ENCODE results near the gene FBXO30.

Gene FBXO30

GRCh38 chr6:145850671-145851070 lies 36.1 kb upstream of the FBXO30 start:
- WGBS = 100% methylated on average over 1 of the region's 2 CpGs
- Histone ChIP-seq H2BK5ac (ENCODE audit: low read depth, low read length, poor library complexity, severe bottlenecking) (no peak overlapping the region), H3K23ac (ENCODE audit: low read length in 2 of 2) (no peak overlapping the region), H2BK15ac (ENCODE audit: low read depth, poor library complexity, severe bottlenecking) (no peak overlapping the region), H3K4ac (ENCODE audit: low read depth in 1 of 2, low read length in 2 of 2) (no peak overlapping the region), H2BK120ac (ENCODE audit: low read depth, low read length) (no peak overlapping the region), H4K91ac (ENCODE audit: low read length) (no peak overlapping the region), H2AK5ac (ENCODE audit: low read length, severe bottlenecking) (no peak overlapping the region), H3K4me2 (ENCODE audit: low read length, poor library complexity, severe bottlenecking) (no peak overlapping the region), H3K9ac (ENCODE audit: low read length) (no peak overlapping the region), H3K27me3 (ENCODE audit: control insufficient read depth in 1 of 2, insufficient read depth in 1 of 2, low read length in 2 of 2) (no peaks in the 10 kb centered on the region), H3K14ac (ENCODE audit: low read length in 2 of 2) (no peak overlapping the region), H3K18ac (ENCODE audit: low read depth in 1 of 2, low read length in 2 of 2) (no peak overlapping the region), H3K79me1 (replicated peaks; ENCODE audit: low read length, poor library complexity, severe bottlenecking) (no peaks in the 10 kb centered on the region), H3K27ac (ENCODE audit: low read length, poor library complexity, severe bottlenecking) (no peak overlapping the region), H4K8ac (ENCODE audit: low read length) (no peak overlapping the region), H3K4me3 (ENCODE audit: insufficient read depth in 1 of 2, low read depth in 1 of 2, low read length in 2 of 2) (no peak overlapping the region), H3K4me1 (ENCODE audit: control insufficient read depth, insufficient read depth, low read depth, low read length) (no peaks in the 10 kb centered on the region), H3K9me3 (ENCODE audit: control insufficient read depth, low read length) (no peaks in the 10 kb centered on the region), H2AFZ (ENCODE audit: low read depth, low read length) (no peak overlapping the region), H3K36me3 (ENCODE audit: control insufficient read depth in 1 of 2, insufficient read depth in 2 of 2, low read depth in 1 of 2, low read length in 2 of 2) (no peaks in the 10 kb centered on the region), H2BK12ac (ENCODE audit: low read length in 2 of 2) (no peak overlapping the region)
- no peak for DNase-seq

DNA sequence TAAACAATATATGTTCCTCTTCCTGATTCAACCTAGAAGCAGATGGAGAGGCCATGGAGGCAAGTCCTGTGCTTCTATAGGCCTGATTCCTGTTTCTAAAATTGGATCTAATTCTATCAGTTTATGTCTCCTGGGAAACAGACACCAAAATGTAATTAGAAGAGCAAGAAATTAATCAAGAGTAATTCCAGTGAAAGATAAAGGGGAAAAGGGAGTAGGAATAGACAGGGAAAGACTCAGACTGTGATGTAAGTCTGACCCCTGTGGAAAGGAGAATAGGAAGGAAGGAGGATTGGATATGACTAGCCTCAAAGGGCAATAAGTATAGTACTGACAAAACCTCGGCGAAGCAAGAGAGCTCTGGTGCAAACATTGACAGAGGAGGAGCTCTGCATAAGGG lies 33.9 kb upstream of the FBXO30 start:
- H2BK12ac ChIP-seq (ENCODE audit: low read length in 2 of 2) = no peak overlapping the region
- H3K4me3 ChIP-seq (ENCODE audit: insufficient read depth in 1 of 2, low read depth in 1 of 2, low read length in 2 of 2) = no peak overlapping the region
- no peak overlapping the region for H2BK5ac ChIP-seq (ENCODE audit: low read depth, low read length, poor library complexity, severe bottlenecking)
- no peaks in the 10 kb centered on the region for H3K79me1 ChIP-seq (replicated peaks; ENCODE audit: low read length, poor library complexity, severe bottlenecking)
- H3K9me3 ChIP-seq (ENCODE audit: control insufficient read depth, low read length) = no peaks in the 10 kb centered on the region
- H4K91ac ChIP-seq (ENCODE audit: low read length) = no peak overlapping the region
- H2AFZ ChIP-seq (ENCODE audit: low read depth, low read length) = no peak overlapping the region
- no peaks in the 10 kb centered on the region for H3K4me1 ChIP-seq (ENCODE audit: control insufficient read depth, insufficient read depth, low read depth, low read length)
- H3K27me3 ChIP-seq (ENCODE audit: control insufficient read depth in 1 of 2, insufficient read depth in 1 of 2, low read length in 2 of 2) = no peaks in the 10 kb centered on the region
- DNase-seq = no peak
- no peak overlapping the region for H2AK5ac ChIP-seq (ENCODE audit: low read length, severe bottlenecking)
- no peak overlapping the region for H3K27ac ChIP-seq (ENCODE audit: low read length, poor library complexity, severe bottlenecking)
- no peak overlapping the region for H2BK15ac ChIP-seq (ENCODE audit: low read depth, poor library complexity, severe bottlenecking)
- no peak overlapping the region for H2BK120ac ChIP-seq (ENCODE audit: low read depth, low read length)
- H3K14ac ChIP-seq (ENCODE audit: low read length in 2 of 2) = no peak overlapping the region
- H3K18ac ChIP-seq (ENCODE audit: low read depth in 1 of 2, low read length in 2 of 2) = no peak overlapping the region
- H3K4me2 ChIP-seq (ENCODE audit: low read length, poor library complexity, severe bottlenecking) = no peak overlapping the region
- no peaks in the 10 kb centered on the region for H3K36me3 ChIP-seq (ENCODE audit: control insufficient read depth in 1 of 2, insufficient read depth in 2 of 2, low read depth in 1 of 2, low read length in 2 of 2)
- H3K23ac ChIP-seq (ENCODE audit: low read length in 2 of 2) = no peak overlapping the region
- H4K8ac ChIP-seq (ENCODE audit: low read length) = no peak overlapping the region
- H3K9ac ChIP-seq (ENCODE audit: low read length) = no peak overlapping the region
- WGBS = 100% methylated on average over 2 of the region's 2 CpGs
- H3K4ac ChIP-seq (ENCODE audit: low read depth in 1 of 2, low read length in 2 of 2) = no peak overlapping the region

- Histone ChIP-seq H3K27ac (ENCODE audit: low read length, poor library complexity, severe bottlenecking) (no peak overlapping the region), H2AFZ (ENCODE audit: low read depth, low read length) (no peak overlapping the region), H2BK120ac (ENCODE audit: low read depth, low read length) (no peak overlapping the region), H3K79me1 (replicated peaks; ENCODE audit: low read length, poor library complexity, severe bottlenecking) (no peaks in the 10 kb centered on the region), H2BK12ac (ENCODE audit: low read length in 2 of 2) (no peak overlapping the region), H2AK5ac (ENCODE audit: low read length, severe bottlenecking) (no peak overlapping the region), H3K4me1 (ENCODE audit: control insufficient read depth, insufficient read depth, low read depth, low read length) (no peaks in the 10 kb centered on the region), H3K23ac (ENCODE audit: low read length in 2 of 2) (no peak overlapping the region), H4K8ac (ENCODE audit: low read length) (no peak overlapping the region), H3K14ac (ENCODE audit: low read length in 2 of 2) (no peak overlapping the region), H3K4ac (ENCODE audit: low read depth in 1 of 2, low read length in 2 of 2) (no peak overlapping the region), H3K4me3 (ENCODE audit: insufficient read depth in 1 of 2, low read depth in 1 of 2, low read length in 2 of 2) (no peak overlapping the region), H2BK15ac (ENCODE audit: low read depth, poor library complexity, severe bottlenecking) (no peak overlapping the region), H2BK5ac (ENCODE audit: low read depth, low read length, poor library complexity, severe bottlenecking) (no peak overlapping the region), H3K27me3 (ENCODE audit: control insufficient read depth in 1 of 2, insufficient read depth in 1 of 2, low read length in 2 of 2) (no peaks in the 10 kb centered on the region), H3K36me3 (ENCODE audit: control insufficient read depth in 1 of 2, insufficient read depth in 2 of 2, low read depth in 1 of 2, low read length in 2 of 2) (no peaks in the 10 kb centered on the region), H3K9me3 (ENCODE audit: control insufficient read depth, low read length) (no peaks in the 10 kb centered on the region), H3K4me2 (ENCODE audit: low read length, poor library complexity, severe bottlenecking) (no peak overlapping the region), H3K18ac (ENCODE audit: low read depth in 1 of 2, low read length in 2 of 2) (no peak overlapping the region), H3K9ac (ENCODE audit: low read length) (no peak overlapping the region), H4K91ac (ENCODE audit: low read length) (no peak overlapping the region)
- DNase-seq = no peak
- 88% methylated on average over 3 of the region's 3 CpGs for WGBS
These were observed 31.0 kb upstream of the FBXO30 start for GRCh38 chr6:145845557-145845956.

- no peak overlapping the region for H2BK12ac ChIP-seq (ENCODE audit: low read length in 2 of 2)
- no peak overlapping the region for H2BK120ac ChIP-seq (ENCODE audit: low read depth, low read length)
- H3K27me3 ChIP-seq (ENCODE audit: control insufficient read depth in 1 of 2, insufficient read depth in 1 of 2, low read length in 2 of 2) = no peaks in the 10 kb centered on the region
- no peaks in the 10 kb centered on the region for H3K9me3 ChIP-seq (ENCODE audit: control insufficient read depth, low read length)
- no peak overlapping the region for H4K8ac ChIP-seq (ENCODE audit: low read length)
- no peak overlapping the region for H3K27ac ChIP-seq (ENCODE audit: low read length, poor library complexity, severe bottlenecking)
- no peak overlapping the region for H4K91ac ChIP-seq (ENCODE audit: low read length)
- no peaks in the 10 kb centered on the region for H3K79me1 ChIP-seq (replicated peaks; ENCODE audit: low read length, poor library complexity, severe bottlenecking)
- H3K23ac ChIP-seq (ENCODE audit: low read length in 2 of 2) = no peak overlapping the region
- peak; percentile 10 for DNase-seq
- no peaks in the 10 kb centered on the region for H3K36me3 ChIP-seq (ENCODE audit: control insufficient read depth in 1 of 2, insufficient read depth in 2 of 2, low read depth in 1 of 2, low read length in 2 of 2)
- no peak overlapping the region for H3K9ac ChIP-seq (ENCODE audit: low read length)
- H3K4me2 ChIP-seq (ENCODE audit: low read length, poor library complexity, severe bottlenecking) = no peak overlapping the region
- 96% methylated on average over 2 of the region's 4 CpGs for WGBS
- no peaks in the 10 kb centered on the region for H3K4me1 ChIP-seq (ENCODE audit: control insufficient read depth, insufficient read depth, low read depth, low read length)
- H2BK15ac ChIP-seq (ENCODE audit: low read depth, poor library complexity, severe bottlenecking) = no peak overlapping the region
- H2BK5ac ChIP-seq (ENCODE audit: low read depth, low read length, poor library complexity, severe bottlenecking) = no peak overlapping the region
- H3K14ac ChIP-seq (ENCODE audit: low read length in 2 of 2) = no peak overlapping the region
- no peak overlapping the region for H3K4me3 ChIP-seq (ENCODE audit: insufficient read depth in 1 of 2, low read depth in 1 of 2, low read length in 2 of 2)
- H3K4ac ChIP-seq (ENCODE audit: low read depth in 1 of 2, low read length in 2 of 2) = no peak overlapping the region
- H3K18ac ChIP-seq (ENCODE audit: low read depth in 1 of 2, low read length in 2 of 2) = no peak overlapping the region
- no peak overlapping the region for H2AK5ac ChIP-seq (ENCODE audit: low read length, severe bottlenecking)
- H2AFZ ChIP-seq (ENCODE audit: low read depth, low read length) = no peak overlapping the region
These were observed 30.4 kb upstream of the FBXO30 start for GRCh38 chr6:145844933-145845540.

Measured in mesenchymal stem cell (in vitro differentiated cells and primary cell).